CD4-positive, alpha-beta T cell treated with Interleukin-15 for 4 hours (primary cell): ENCODE data around the gene METTL26.

Source experiments
- DNase-seq: peaks from one replicate; pipeline ENCODE4 v3.0.0-alpha.2; 2020; ENCODE audit warnings: low spot score

Gene METTL26

DNA sequence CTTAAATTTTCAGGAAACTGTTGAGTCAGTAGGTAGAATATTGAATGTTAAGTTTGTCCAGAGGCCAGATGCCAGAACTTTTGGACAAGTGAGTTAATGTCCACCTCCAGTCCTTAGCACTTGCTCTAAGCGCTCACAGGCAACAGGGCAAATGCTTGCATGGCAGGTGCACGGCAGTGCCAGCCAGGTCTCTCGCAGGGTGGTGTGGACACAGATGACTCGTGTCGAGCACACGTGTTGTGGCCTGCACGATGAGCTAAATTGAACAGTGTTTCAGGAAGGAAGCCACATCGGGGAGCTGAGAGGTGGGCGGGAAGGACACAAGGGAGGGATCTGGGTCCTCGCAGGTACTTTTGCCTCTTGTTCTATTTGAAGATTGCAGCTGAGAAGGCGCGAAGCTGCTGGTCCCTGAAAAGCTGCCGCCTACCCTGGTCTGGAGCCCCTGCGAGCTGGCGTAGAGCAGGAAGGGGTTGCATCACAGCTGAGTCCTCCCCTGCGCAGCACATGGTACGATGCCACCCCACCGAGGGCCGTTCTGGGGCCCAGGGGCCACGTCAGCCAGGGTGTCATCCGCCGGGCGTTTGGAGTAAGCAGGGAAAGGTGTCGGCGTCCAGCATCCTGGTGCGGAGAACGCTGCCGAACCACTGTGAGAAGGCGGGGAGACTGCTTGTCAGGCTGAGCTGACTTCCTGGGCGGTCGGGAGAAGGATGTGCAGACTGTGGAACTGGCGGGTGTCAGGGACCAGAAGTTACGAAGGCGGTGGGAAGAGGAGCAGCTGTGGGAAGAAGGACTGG, 40.0 kb downstream of the METTL26 start:
- DNase-seq, result no peak

DNA sequence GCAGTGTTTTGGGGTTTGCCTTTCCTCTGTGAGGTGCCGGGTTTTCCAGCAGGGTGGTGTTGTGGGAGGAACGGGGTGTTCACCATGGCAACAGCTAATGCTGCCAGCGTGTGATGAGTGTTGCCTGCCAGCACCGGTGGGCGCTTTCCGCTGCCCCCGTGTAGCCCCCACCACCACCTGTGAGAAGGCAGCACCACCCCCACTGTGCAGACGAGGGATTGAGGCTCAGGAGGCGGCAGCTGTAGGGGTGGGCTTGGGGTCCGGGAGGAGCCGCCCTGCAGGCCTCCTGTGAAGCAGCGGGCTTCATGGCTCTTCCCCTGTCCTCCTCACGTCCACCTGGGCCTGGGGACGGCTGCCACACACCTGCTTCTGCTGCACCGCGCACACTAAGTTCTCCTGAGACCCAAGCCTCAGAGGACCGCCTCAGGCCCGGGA, 41.0 kb downstream of the METTL26 start:
- no peak for DNase-seq

DNA sequence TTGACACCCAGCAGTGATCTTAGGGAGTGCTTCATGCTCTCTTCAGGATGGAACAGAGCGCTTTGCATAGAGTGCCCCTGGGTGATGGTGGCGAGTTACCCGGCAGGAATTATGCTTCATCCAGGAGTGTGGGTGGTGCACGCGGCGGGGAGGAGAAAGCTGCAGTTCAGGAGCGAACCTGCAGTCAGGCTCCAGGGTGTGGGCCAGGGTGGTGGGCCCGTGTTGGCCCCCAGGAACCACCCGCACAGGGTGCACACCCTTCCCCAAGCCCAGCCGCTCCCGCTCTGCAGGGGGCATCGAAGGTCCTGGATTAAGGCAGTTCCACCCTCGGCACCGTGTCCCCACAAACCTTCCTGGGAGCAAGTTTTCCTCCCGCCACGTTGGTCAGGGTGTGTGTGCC, 42.3 kb downstream of the METTL26 start:
- no peak for DNase-seq

DNA sequence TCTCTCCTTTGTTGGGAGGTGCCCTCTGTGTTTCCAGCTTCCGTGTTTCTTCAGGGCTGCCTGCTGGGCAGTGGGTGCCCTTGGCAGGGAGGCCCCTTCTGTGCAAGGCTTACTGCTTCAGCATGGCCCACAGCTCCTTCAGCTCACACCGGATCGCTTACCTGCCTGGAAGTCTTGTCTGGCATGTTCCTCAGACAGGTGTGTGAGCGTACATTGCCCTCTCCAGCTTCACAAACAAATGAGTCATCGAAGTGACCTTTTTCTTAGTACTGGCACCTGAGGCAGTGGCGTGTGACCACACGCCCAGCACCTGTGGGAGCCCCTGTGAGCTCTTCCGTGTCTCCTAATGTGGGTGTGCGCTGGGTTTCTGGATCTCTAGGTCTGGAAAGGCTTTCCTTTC, 42.7 kb downstream of the METTL26 start:
- DNase-seq, result no peak

DNA sequence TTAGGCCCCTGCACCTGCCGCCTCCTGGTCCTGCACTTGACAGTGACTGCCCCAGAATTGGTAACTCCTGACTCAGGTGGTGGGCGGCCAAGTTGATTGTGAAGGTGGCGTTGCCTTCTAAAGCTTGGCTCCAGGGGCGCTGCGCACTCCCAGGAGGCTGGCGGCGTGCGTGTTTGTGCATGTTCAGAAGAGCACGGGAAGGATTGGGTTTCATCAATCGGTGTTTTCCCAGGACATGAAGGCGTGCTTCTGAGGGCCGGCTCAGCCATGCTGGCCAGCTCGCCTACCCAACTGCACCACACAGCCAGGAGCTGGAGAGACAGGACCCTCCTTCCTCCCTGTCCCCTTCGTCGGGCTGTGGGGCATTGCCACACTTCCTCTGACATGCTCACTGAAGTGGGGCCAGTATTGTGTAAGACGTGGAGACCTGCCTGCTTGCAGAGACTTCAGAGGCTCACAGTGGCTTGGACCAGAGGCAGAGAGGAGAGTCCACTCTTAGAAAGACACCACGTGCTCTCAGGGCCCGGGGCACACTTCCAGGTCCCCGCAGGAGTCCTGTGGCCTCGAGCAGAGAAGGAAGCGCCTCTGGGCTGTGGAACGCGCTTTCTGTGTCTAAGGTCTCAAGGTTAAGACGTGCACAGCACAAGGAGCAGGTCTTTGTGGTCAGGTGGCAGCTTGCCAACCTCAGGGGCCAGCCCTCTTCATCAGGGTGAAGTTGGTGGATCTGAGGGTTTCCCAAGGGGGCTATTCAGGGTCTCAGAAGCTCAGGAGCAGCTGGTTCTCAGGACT, 43.4 kb downstream of the METTL26 start:
- DNase-seq, result no peak

DNA sequence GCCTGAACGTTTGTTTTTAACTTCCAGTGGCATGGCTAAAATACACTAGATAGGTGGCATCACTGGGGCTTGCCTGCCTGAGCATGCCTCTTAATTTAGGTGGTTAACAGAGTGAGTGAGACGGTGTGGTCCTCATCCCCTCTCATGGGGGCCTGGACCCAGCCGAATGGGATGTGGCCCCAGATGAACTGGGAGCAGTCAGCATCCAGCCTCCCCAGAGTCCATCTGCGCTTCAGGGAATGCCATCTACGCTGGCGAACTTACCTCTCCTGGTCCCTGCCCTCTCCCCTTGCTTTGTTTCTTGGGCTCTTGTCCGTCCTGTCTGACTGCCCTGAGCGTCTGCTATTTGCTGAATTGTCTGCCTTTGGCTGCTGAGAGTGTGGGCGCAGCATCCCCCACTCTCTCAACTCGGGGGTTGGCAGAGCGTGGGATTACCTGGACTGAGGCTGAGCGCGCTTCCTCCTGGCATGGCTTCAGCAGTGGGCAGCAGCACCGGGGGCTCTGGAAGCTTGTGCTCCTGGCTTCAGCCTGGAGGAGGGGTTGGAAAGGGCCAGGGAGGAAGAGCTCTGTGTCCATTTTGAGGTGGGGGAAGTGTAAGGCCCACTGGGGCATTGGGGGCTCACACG, 44.1 kb downstream of the METTL26 start:
- no peak for DNase-seq

DNA sequence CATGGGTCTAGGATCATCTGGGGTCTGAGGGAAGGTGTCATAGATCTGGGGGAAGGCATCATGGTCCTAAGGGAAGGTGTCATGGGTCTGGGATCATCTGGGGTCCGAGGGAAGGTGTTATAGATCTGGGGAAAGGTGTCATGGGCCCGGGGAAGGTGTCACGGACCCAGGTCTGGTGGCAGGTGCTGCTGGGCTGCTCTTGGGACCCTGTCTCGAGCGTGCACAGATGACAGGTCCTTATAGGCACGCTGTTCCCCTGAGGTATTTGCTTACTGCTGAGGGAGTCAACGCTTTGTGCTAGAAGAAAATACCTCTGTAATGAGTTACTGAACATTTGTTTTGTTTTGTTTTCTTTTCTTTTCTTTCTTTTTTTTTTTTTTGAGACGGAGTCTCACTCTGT, 44.9 kb downstream of the METTL26 start:
- no peak for DNase-seq

DNA sequence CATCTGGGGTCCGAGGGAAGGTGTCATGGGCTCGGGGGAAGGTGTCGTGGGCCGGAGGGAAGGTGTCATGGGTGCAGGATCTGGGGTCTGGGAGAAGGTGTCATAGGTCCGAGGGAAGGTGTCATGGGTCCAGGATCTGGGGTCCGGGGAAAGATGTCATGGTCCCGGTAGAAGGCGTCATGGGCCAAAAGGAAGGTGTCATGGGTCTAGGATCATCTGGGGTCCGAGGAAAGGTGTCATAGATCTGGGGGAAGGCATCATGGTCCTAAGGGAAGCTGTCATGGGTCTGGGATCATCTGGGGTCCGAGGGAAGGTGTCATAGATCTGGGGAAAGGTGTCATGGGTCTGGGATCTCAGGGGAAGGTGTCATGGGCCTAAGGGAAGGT, 45.3 kb downstream of the METTL26 start:
- no peak for DNase-seq

DNA sequence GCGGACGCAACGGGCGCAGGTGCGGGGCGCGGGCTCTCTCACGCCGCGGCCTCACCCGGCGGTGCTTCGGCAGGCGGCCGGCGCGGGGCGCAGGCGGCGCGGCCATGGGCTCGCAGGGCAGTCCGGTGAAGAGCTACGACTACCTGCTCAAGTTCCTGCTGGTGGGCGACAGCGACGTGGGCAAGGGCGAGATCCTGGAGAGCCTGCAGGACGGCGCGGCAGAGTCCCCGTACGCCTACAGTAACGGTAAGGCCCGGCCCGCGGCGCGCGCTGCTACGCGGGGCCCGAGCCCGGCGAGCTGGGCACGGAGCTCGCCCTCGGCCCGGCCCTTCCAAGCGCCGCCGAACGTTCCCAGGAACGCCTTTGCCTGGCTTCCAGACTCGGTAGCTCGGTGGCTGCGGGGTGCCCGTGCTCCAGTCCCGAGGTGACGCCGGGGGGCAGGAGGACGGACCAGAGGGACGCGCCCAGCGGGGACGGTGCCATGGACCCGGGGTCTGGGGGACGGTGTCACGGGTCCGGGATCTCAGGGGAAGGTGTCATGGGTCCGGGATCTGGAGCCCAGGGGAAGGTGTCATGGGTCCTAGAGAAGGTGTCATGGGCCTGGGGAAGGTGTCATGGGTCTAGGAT, 45.8 kb downstream of the METTL26 start:
- no peak for DNase-seq

DNA sequence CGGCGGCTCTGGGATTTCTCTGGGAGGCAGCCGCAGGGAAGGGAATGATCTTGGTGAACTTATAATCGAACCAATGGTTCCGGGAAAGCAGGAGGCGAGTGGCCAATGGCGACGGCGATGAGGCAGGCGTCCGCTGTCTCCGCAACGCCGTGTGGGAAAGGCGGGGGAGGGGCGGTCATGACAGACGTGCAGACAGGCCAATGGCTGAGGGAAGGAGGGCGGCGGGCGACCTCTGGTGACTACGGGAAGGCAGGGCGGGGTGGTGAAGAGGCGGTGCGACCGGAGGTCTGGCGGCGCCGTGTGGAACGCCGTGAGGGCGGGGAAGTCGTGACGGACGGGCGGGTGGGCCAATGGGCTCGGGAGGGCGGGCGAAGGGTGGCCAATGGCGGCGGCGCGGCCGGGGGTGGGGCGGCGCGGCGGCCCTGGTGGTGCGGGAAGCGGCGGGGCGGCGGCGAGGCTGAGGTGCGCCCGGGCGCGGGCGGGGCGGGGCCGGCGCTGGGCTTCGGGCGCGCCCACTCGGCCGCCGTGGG, 46.4 kb downstream of the METTL26 start, which contains the start of gene RAB40C:
TSS of gene RAB40C (plus strand) at position 409 of the 530 bp plus-strand sequence. CDS start 226 bp downstream, outside the sequence.
- DNase-seq, result peak; percentile 99

DNA sequence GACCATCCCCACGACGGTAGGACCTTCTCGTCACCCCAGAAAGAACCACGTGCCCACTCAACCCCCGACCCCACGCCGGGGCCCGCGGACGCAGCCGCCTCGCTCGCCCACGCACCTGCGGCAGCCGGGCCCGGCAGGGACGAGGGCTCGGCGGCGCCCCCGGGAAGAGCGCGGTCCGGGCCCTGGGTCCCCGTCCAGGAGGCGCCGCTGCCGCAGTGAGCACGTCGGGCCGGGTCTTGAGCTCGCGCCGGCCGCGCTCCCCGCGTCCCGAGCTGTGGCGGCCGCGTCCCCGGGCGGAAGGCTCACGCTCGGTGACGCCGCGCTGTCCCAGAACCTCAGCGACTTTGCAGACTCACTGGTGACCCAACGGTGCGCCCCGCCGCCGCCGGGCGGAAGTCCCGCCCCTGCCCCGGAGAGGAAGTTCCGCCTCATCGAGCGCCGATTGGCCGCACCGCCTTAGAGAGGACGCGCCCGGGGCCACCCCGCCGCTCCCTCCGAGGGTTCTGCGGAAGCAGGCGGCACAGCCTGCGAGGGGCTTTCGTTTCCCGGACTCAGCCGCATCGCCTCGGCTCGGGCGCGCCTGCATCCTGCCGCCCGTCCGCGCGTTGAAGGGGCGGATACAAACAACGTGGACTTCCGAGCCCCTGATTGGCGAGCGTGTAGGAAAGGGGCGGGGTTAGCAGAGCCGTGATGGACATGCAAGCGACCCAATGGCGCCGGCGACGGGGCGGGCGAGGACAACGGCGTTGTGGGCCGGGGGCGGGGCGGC, 47.0 kb downstream of the METTL26 start:
- peak; percentile 98 for DNase-seq

DNA sequence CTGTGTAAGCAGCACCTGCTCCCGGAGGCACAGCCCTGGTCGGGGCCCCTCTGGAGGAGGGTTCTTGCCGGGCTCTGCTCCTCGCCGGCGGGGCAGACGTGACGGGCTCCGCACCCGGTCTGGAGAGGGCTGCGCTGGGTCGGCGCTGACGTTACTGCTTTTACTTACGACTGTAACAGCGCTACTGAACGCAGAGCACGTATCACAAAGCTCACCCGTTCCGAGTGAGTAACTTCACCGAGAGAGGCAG, 47.5 kb downstream of the METTL26 start:
- DNase-seq, result peak; percentile 55

DNA sequence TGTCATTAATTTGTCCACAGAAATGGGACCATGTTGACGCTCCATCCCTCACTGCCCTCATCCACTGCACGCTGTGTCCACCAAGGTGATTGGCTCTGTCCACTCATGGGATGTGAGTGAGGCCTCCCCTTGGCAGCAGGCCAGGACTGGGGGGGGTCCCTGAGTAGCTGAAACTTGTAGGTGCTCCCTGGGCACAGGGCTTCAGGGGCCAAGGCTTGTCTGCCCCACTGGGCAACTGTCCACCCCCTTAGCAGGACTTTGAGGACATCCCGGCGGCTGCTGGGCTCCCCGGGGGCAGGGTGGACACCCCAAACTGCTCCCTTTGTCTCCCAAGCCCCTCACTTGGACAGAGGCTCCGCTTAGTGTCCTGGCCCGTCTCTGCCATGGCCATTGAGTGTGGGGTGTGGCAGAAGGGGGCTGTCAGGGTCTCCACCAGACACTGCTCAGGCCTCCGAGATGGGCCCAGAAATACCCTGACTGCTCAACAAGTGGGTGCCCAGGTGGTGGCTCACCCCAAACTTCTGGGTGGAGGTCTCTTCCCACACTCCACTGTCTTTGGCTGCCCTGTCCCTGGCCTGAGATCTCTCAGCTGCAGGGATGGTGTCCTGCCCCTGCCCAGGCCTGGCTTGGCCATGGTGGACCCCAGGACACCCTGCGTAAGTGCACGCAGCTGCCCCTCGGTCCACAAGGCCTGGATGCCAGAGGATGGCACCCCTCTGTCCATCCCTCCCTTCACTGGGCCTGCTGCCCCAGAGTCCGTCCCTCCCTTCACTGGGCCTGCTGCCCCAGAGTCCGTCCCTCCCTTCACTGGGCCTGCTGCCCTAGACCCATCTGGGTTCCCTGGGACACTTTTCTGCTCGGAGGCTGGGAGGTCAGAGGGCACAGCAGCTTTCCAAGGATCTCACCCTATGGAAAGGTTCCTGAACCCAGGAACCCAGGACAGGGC, 49.2 kb downstream of the METTL26 start:
- DNase-seq, result no peak

DNA sequence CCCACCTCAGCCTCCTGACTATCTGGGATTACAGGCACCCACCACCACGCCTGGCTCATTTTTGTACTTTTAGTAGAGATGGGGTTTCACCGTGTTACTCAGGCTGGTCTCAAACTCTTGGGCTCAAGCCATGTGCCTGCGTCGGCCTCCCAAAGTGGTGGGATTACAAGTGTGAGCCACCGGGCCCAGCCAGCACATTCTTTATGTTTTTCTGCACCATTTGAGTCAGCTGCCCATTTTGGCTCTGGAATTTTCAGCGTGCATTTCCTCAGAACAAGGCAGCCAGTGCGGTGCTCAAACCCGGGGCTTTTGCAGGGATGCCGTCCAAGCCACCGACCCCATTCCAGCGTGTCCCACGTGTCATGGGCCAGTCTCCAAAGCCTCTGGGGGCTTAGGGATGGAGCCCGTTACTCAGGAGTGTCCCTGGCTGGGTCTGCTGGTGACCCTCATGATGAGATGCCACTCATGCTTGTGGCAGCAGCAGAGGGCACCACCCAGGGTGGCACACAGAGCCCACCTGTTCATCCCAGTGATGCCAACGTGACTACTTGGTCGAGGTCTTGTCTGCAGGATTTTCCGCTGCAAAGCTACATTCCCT, 50.0 kb downstream of the METTL26 start:
- DNase-seq, result no peak

DNA sequence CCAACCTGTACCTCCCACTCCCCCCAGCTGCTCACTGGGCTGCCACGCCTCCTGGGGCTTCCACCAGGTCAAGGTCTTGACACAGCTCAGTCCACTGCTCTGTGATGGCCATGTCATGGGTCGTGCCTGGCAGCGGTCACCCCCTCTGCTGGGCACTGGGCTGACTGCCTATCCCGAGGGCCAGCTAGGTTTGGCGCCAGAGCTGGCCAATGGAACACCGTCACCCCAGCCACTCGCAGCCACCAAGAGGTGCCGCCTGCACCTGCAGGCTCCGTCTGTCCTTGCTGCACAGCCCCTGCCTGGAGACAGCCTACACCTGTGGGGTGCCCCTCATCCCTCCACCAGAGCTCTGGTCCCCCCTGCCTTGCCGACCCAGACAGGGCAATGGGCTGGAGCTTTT, 50.8 kb downstream of the METTL26 start:
- no peak for DNase-seq
